ENCODE measurements around the gene WDR75. TPM values are rescaled to one million over a fixed set of nuclear protein-coding genes. Genes with fewer than 3 reads are reported as not detected.
A peak's percentile ranks its signal among the peaks of the same experiment; 100 is the strongest.

The WDR75 gene
- total and polyA plus RNA-seq, 12 donors, result 11.8 to 19.2 (median 16.6) TPM

DNA sequence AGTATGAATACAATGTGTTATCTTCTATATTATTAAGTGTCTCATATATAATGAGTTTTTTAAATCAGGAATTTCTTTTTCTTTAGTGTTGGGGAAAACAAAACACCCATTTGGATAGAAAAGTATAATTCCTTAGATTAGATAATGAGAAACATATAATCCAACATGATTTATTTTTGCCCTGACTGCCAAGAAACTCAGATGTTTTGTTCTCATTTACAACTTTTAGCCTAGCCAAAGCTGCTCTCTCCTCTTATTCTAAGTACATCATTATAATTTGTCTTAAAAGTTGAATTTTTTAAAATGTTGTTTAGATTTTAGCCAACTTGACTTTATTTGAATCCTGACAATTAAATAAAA is 70.7 kb downstream of the WDR75 start:
- Histone ChIP-seq H3K4me3 (no peak overlapping the region), H3K27me3 (no peaks in the 10 kb centered on the region), H3K9me3 (peaks cover 0 to 8% (median 0%) of the 10 kb centered on the region in 11 donors), H3K4me1 (peaks cover 0 to 37% (median 0%) of the 10 kb centered on the region in 9 donors), H3K36me3 (no peaks in the 10 kb centered on the region), H3K27ac (peak overlapping the region in 1 of 10 donors; percentile 16)
- ATAC-seq (no peak), DNase-seq (no peak)
- intact Hi-C loops (cut with DNase I), result loop anchor here in 1 of 10 donors (10.0 kb wide), 1 partner anchor 63 kb away; no protein-coding TSS in a partner anchor
- TF ChIP-seq, protein P1, sequence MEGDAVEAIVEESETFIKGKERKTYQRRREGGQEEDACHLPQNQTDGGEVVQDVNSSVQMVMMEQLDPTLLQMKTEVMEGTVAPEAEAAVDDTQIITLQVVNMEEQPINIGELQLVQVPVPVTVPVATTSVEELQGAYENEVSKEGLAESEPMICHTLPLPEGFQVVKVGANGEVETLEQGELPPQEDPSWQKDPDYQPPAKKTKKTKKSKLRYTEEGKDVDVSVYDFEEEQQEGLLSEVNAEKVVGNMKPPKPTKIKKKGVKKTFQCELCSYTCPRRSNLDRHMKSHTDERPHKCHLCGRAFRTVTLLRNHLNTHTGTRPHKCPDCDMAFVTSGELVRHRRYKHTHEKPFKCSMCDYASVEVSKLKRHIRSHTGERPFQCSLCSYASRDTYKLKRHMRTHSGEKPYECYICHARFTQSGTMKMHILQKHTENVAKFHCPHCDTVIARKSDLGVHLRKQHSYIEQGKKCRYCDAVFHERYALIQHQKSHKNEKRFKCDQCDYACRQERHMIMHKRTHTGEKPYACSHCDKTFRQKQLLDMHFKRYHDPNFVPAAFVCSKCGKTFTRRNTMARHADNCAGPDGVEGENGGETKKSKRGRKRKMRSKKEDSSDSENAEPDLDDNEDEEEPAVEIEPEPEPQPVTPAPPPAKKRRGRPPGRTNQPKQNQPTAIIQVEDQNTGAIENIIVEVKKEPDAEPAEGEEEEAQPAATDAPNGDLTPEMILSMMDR (IDR thresholded peaks at IDR 0.05), result no peak

DNA sequence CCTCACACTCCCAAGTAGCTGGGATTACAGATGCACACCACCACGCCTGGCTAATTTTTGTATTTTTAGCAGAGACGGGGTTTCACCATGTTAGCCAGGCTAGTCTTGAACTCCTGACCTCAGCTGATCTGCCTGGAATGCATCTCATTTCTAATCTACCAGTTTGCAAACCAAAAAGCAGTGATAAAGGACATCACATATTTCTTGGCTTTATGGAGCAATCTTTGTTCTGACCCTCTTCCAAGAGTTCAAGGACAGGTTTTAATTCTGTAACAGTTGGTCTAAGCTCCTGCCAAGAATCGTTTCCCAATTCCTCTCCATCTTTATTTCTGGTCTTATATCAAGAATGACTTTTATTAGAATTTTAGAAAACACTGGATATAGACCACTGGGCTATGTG is 71.6 kb downstream of the WDR75 start:
- no peak for ATAC-seq

DNA sequence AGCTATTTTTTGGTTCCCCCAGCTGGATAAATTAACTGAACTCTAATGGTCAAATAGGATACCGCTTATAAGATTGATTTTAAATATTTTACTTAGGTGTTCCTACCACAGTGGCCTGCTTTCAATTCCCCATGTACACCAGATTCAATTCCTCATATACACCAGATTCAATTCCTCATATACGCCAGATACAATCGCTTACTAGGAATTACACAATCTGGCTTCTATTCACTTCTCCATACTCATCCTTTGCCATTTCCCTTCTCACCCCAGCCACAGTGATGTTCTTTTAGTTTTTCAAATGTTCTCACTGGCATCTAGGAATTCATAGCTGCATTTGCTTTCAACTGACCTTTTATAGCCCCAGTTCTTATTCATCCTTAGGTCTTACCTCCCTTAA is 72.8 kb downstream of the WDR75 start:
- Histone ChIP-seq H3K4me3 (no peak overlapping the region), H3K4me1 (peaks cover 0 to 37% (median 0%) of the 10 kb centered on the region in 9 donors), H3K36me3 (no peaks in the 10 kb centered on the region), H3K9me3 (peaks cover 0 to 10% (median 0%) of the 10 kb centered on the region in 11 donors), H3K27me3 (no peaks in the 10 kb centered on the region), H3K27ac (peak overlapping the region in 1 of 10 donors; percentile 54)
- ATAC-seq, result peak in 7 of 8 donors; percentile 57 to 79 (median 61)
- WGBS, 2 donors, result 93 to 97% methylated on average over 3 of the region's 3 CpGs
- TF ChIP-seq, protein P1 (IDR thresholded peaks at IDR 0.05), result no peak
- no peak for DNase-seq
- intact Hi-C loops (cut with DNase I), result loop anchor here in 1 of 10 donors (10.0 kb wide), 1 partner anchor 61 kb away; no protein-coding TSS in a partner anchor

More for the DNA sequence above, 71.6 kb downstream of the WDR75 start:
- H3K27ac ChIP-seq, result peak overlapping the region in 2 of 10 donors; percentile 22 to 54
- H3K9me3 ChIP-seq, result peaks cover 0 to 14% (median 0%) of the 10 kb centered on the region in 11 donors
- no peak for DNase-seq
- TF ChIP-seq, protein P1 (IDR thresholded peaks at IDR 0.05), result no peak
- intact Hi-C loops (cut with DNase I), result loop anchor here in 1 of 10 donors (10.0 kb wide), 1 partner anchor 62 kb away; no protein-coding TSS in a partner anchor
- H3K36me3 ChIP-seq, result no peaks in the 10 kb centered on the region
- 75 to 76% methylated on average over 3 of the region's 3 CpGs for WGBS, 2 donors
- H3K27me3 ChIP-seq, result no peaks in the 10 kb centered on the region
- no peak overlapping the region for H3K4me3 ChIP-seq
- peaks cover 0 to 37% (median 0%) of the 10 kb centered on the region in 9 donors for H3K4me1 ChIP-seq

DNA sequence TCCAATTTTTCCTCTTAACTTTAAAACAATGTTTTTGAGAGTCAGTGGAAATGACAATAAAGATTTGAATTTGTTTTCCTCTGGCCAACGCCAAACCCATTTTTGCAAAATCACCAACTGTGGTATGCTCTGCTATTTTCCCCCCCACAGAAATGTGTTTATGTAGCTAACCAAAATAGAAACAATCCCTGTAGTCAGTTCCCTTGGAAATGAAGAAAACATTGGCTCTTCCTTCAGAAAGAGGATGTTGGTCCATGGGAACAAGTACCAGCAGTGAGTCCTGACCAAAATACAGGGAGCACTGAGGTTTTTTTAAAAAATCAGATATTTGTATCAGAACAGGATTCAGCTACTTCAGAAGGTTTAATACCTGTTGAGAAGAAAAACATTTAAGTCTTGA is 74.0 kb downstream of the WDR75 start:
- 52 to 79% methylated on average over 1 of the region's 1 CpG for WGBS, 2 donors
- H3K9me3 ChIP-seq, result peaks cover 0 to 6% (median 0%) of the 10 kb centered on the region in 11 donors
- intact Hi-C loops (cut with DNase I), result loop anchor here in 1 of 10 donors (10.0 kb wide), 1 partner anchor 60 kb away; no protein-coding TSS in a partner anchor
- no peak overlapping the region for H3K4me3 ChIP-seq
- peak overlapping the region in 5 of 10 donors; percentile 6 to 40 (median 31) for H3K27ac ChIP-seq
- H3K36me3 ChIP-seq, result no peaks in the 10 kb centered on the region
- ATAC-seq, result peak in 7 of 8 donors; percentile 46 to 82 (median 74)
- TF ChIP-seq, protein P1 (IDR thresholded peaks at IDR 0.05), result no peak
- peaks cover 0 to 37% (median 0%) of the 10 kb centered on the region in 9 donors for H3K4me1 ChIP-seq
- no peaks in the 10 kb centered on the region for H3K27me3 ChIP-seq
- no peak for DNase-seq
